SK-N-SH (cell line): ENCODE measurements around the gene CCDC50.

Source experiments
- FOSL2 ChIP-seq: IDR thresholded peaks from 2 replicates; pipeline ENCODE4 v1.4.0; 2012; ENCODE audit warnings: low read depth, mild to moderate bottlenecking, moderate library complexity, borderline replicate concordance
- FOXM1 ChIP-seq: IDR thresholded peaks from 2 replicates; pipeline ENCODE4 v1.4.0; 2012; ENCODE audit warnings: low read depth, mild to moderate bottlenecking
- MXI1 ChIP-seq: IDR thresholded peaks from 2 replicates; pipeline ENCODE4 v1.6.1; 2012; ENCODE audit warnings: mild to moderate bottlenecking, low read depth, low read length, improper control_type of control experiment
- POLR2AphosphoS5 ChIP-seq: IDR thresholded peaks from 2 replicates; pipeline ENCODE4 v1.6.1; 2012; ENCODE audit warnings: low read depth, low read length
- RAD21 ChIP-seq: IDR thresholded peaks from 2 replicates; pipeline ENCODE4 v1.6.1; 2012; ENCODE audit warnings: mild to moderate bottlenecking, low read length
- RCOR1 ChIP-seq: fragments of 150-350 bp; IDR thresholded peaks from 2 replicates; pipeline ENCODE4 v1.6.1; 2017; ENCODE audit warnings: antibody characterized with exemption, low read length
- RFX5 ChIP-seq: IDR thresholded peaks from 2 replicates; pipeline ENCODE4 v1.6.1; 2012; ENCODE audit warnings: mild to moderate bottlenecking, improper control_type of control experiment, low read length
- SMC3 ChIP-seq: IDR thresholded peaks from 2 replicates; pipeline ENCODE4 v1.6.1; 2012; ENCODE audit warnings: low read depth, low read length, improper control_type of control experiment
- TEAD4 ChIP-seq: IDR thresholded peaks from 2 replicates; pipeline ENCODE4 v1.4.0; 2012; ENCODE audit warnings: mild to moderate bottlenecking, borderline replicate concordance; ENCODE audit not compliant: insufficient read depth
- YY1 ChIP-seq: IDR thresholded peaks from 2 replicates; pipeline ENCODE4 v1.4.0; 2012; ENCODE audit warnings: low read depth, mild to moderate bottlenecking
- TF ChIP-seq, protein P1 (sequence below): fragments of 200-600 bp; sonication (generic); IDR thresholded peaks from 2 replicates; pipeline ENCODE4 v1.6.1; 2017; ENCODE audit warnings: antibody characterized with exemption, mild to moderate bottlenecking, moderate library complexity
- TF ChIP-seq, protein P2 (sequence below): IDR thresholded peaks from 2 replicates; pipeline ENCODE4 v1.4.0; 2012; ENCODE audit warnings: low read depth
- TF ChIP-seq, protein P3 (sequence below): IDR thresholded peaks from 2 replicates; pipeline ENCODE4 v1.6.1; 2012; ENCODE audit warnings: mild to moderate bottlenecking, low read depth, low read length, moderate library complexity
- TF ChIP-seq, protein P4 (sequence below): IDR thresholded peaks from 2 replicates; pipeline ENCODE4; 2012

DNA sequence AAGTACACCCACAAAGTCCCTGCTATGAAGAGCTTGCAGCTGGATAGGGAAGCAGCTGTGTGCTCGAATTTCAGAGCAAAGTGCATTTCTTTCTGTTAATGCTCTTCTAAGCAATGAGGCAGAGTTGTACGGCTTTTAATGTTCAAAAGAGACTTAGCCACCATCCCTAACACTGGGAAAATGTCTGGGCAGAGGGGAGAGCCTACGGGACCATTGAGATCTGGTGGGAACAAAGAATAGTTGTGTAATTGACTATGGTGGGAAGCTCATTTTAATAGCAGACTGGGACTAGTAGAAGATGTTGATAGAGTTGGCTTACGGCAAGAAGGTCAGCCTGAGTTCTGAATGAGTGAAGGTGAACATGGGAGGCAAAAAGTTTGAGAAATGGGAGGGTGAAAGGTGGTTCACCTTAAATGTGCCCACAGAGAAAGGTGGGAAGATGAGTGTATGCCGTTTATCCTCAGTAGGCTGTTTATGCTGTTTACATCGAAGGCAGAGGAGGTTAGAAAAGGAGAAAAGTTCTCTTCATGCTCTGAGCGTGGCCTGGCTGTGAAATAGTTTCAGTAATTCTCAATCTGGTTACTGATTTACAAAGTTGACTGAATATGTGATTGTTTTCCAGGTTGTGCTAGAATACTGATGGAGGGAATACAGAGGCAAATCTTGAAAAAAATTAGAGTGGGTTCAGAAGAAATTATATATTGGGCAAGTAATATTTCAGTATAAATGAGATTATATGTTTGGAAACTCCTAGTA, 24.0 kb downstream of the CCDC50 start:
- no peak for TF ChIP-seq RAD21
- TF ChIP-seq RCOR1: no peak
- TF ChIP-seq POLR2AphosphoS5: no peak
- TF ChIP-seq, protein P1, sequence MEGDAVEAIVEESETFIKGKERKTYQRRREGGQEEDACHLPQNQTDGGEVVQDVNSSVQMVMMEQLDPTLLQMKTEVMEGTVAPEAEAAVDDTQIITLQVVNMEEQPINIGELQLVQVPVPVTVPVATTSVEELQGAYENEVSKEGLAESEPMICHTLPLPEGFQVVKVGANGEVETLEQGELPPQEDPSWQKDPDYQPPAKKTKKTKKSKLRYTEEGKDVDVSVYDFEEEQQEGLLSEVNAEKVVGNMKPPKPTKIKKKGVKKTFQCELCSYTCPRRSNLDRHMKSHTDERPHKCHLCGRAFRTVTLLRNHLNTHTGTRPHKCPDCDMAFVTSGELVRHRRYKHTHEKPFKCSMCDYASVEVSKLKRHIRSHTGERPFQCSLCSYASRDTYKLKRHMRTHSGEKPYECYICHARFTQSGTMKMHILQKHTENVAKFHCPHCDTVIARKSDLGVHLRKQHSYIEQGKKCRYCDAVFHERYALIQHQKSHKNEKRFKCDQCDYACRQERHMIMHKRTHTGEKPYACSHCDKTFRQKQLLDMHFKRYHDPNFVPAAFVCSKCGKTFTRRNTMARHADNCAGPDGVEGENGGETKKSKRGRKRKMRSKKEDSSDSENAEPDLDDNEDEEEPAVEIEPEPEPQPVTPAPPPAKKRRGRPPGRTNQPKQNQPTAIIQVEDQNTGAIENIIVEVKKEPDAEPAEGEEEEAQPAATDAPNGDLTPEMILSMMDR: no peak
- TF ChIP-seq, protein P2, sequence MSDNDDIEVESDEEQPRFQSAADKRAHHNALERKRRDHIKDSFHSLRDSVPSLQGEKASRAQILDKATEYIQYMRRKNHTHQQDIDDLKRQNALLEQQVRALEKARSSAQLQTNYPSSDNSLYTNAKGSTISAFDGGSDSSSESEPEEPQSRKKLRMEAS: no peak
- TF ChIP-seq, protein P3, sequence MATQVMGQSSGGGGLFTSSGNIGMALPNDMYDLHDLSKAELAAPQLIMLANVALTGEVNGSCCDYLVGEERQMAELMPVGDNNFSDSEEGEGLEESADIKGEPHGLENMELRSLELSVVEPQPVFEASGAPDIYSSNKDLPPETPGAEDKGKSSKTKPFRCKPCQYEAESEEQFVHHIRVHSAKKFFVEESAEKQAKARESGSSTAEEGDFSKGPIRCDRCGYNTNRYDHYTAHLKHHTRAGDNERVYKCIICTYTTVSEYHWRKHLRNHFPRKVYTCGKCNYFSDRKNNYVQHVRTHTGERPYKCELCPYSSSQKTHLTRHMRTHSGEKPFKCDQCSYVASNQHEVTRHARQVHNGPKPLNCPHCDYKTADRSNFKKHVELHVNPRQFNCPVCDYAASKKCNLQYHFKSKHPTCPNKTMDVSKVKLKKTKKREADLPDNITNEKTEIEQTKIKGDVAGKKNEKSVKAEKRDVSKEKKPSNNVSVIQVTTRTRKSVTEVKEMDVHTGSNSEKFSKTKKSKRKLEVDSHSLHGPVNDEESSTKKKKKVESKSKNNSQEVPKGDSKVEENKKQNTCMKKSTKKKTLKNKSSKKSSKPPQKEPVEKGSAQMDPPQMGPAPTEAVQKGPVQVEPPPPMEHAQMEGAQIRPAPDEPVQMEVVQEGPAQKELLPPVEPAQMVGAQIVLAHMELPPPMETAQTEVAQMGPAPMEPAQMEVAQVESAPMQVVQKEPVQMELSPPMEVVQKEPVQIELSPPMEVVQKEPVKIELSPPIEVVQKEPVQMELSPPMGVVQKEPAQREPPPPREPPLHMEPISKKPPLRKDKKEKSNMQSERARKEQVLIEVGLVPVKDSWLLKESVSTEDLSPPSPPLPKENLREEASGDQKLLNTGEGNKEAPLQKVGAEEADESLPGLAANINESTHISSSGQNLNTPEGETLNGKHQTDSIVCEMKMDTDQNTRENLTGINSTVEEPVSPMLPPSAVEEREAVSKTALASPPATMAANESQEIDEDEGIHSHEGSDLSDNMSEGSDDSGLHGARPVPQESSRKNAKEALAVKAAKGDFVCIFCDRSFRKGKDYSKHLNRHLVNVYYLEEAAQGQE: no peak
- TF ChIP-seq SMC3: no peak
- TF ChIP-seq, protein P4, sequence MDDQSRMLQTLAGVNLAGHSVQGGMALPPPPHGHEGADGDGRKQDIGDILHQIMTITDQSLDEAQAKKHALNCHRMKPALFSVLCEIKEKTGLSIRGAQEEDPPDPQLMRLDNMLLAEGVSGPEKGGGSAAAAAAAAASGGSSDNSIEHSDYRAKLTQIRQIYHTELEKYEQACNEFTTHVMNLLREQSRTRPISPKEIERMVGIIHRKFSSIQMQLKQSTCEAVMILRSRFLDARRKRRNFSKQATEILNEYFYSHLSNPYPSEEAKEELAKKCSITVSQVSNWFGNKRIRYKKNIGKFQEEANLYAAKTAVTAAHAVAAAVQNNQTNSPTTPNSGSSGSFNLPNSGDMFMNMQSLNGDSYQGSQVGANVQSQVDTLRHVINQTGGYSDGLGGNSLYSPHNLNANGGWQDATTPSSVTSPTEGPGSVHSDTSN: no peak
- no peak for TF ChIP-seq YY1
- no peak for TF ChIP-seq FOXM1
- TF ChIP-seq TEAD4: no peak
- TF ChIP-seq RFX5: no peak
- TF ChIP-seq MXI1: no peak
- TF ChIP-seq FOSL2: no peak
